Panc1 (cell line): Measurements from ENCODE around the gene STRN3. TPM values are rescaled to one million over a fixed set of nuclear protein-coding genes. Genes with fewer than 3 reads are reported as not detected.

ENCODE experiments used
- ATAC-seq: fragments of 200-7000 bp; cut with Tn5 transposase; 2 replicates; pipeline ENCODE4 v1.9.1; 2020; ENCODE audit warnings: mild to moderate bottlenecking, moderate library complexity
- BruUV-seq: library from RNA; stranded (reverse); fragments of 400-500 nt; replicated peaks from 2 replicates; lab custom pipeline; 2021; lab: Mats Ljungman, UMichigan
- CTCF ChIA-PET: fragments of 300-600 bp; sonication (Branson Sonifier 250); formaldehyde crosslinking; loops from one replicate; lab custom pipeline; 2022; ENCODE audit warnings: antibody characterized with exemption; lab: Charles Lee
- POLR2A ChIA-PET: fragments of 300-600 bp; sonication (Branson Sonifier 250); formaldehyde crosslinking; loops from one replicate; lab custom pipeline; 2022; ENCODE audit warnings: antibody characterized with exemption; lab: Charles Lee
- DNase-seq: peaks from one replicate; pipeline ENCODE4 v3.0.0-alpha.2; 2010; ENCODE audit warnings: low read depth, low spot score
- H3K27ac ChIP-seq: 2 replicates; pipeline ENCODE4 v1.5.1; 2011; ENCODE audit warnings: mild to moderate bottlenecking, low read length, inconsistent platforms
- H3K27me3 ChIP-seq: fragments of 200-500 bp; sonication (Bioruptor generic); 2 replicates; pipeline ENCODE4 v1.6.0; 2014; ENCODE audit warnings: low read length, inconsistent platforms; ENCODE audit not compliant: control insufficient read depth, insufficient read depth
- H3K36me3 ChIP-seq: fragments of 200-500 bp; sonication (Bioruptor generic); 2 replicates; pipeline ENCODE4 v1.5.1; 2014; ENCODE audit warnings: inconsistent platforms, mild to moderate bottlenecking, low read length, moderate library complexity; ENCODE audit not compliant: control insufficient read depth, insufficient read depth
- H3K4me1 ChIP-seq: 2 replicates; pipeline ENCODE4 v1.5.1; 2011; ENCODE audit warnings: inconsistent platforms, mild to moderate bottlenecking, low read length, moderate library complexity; ENCODE audit not compliant: control insufficient read depth, insufficient read depth
- H3K4me3 ChIP-seq, 2 experiments: 2 replicates each; pipeline ENCODE4 v1.5.1; 2011 to 2012; ENCODE audit warnings: low read depth in 2 of 2, low read length in 2 of 2, mild to moderate bottlenecking in 2 of 2, inconsistent platforms in 1 of 2, moderate library complexity in 1 of 2
- H3K9me3 ChIP-seq: fragments of 200-500 bp; sonication (Bioruptor generic); 2 replicates; pipeline ENCODE4 v1.5.1; 2014; ENCODE audit warnings: low read depth, mild to moderate bottlenecking, inconsistent platforms, low read length, moderate library complexity; ENCODE audit not compliant: control insufficient read depth, insufficient read depth
- POLR2AphosphoS5 ChIP-seq: IDR thresholded peaks from 2 replicates; pipeline ENCODE4 v1.6.1; 2012; ENCODE audit warnings: mild to moderate bottlenecking, low read depth, low read length, moderate library complexity
- SIN3A ChIP-seq: IDR thresholded peaks from 2 replicates; pipeline ENCODE4 v1.6.1; 2012; ENCODE audit warnings: low read depth, mild to moderate bottlenecking, low read length, moderate library complexity, borderline replicate concordance; ENCODE audit not compliant: insufficient read depth
- TCF7L2 ChIP-seq: IDR thresholded peaks from 2 replicates; pipeline ENCODE4 v1.6.1; 2011; ENCODE audit warnings: mild to moderate bottlenecking, low read depth, low read length, inconsistent platforms
- in situ Hi-C: cut with HindIII; loops from 2 replicates; pipeline ENCODE4 v1.10.0; 2016; ENCODE audit warnings: low sequenced_read_pairs, low pct_unique_long_range_greater_than_20kb
- intact Hi-C: fragments of 100-400 bp; cut with micrococcal nuclease; formaldehyde crosslinking; loops from one replicate; pipeline ENCODE4 v1.10.0; 2022; ENCODE audit not compliant: unreplicated experiment
- total RNA-seq: library from RNA; stranded (reverse); gene quantifications from one replicate; pipeline ENCODE4 v1.2.1, GENCODE V29; 2021; ENCODE audit not compliant: unreplicated experiment
- TF ChIP-seq, protein P1 (sequence below): fragments of 450-650 bp; IDR thresholded peaks from 2 replicates; pipeline ENCODE4 v1.5.1; 2017; ENCODE audit warnings: mild to moderate bottlenecking
- TF ChIP-seq, protein P2 (sequence below), 2 experiments: IDR thresholded peaks; 2 replicates each; pipeline ENCODE4 v1.6.1; 2011 to 2012; ENCODE audit warnings: low read depth in 2 of 2, control low read depth in 1 of 2, low read length in 1 of 2, mild to moderate bottlenecking in 1 of 2, moderate library complexity in 1 of 2; ENCODE audit not compliant: insufficient read depth in 1 of 2

Gene STRN3
- total RNA-seq, 1 experiment from 2014 or later = 29.2 TPM

GRCh38 chr14:30914812-30915211 lies 111.4 kb downstream of the STRN3 start:
- intact Hi-C loops (no loop called here), in situ Hi-C loops (no loop called here)
- BruUV-seq = no TSS peak
- Histone ChIP-seq H3K9me3 (no peaks in the 10 kb centered on the region), H3K27ac (no peak overlapping the region), H3K4me1 (no peaks in the 10 kb centered on the region), H3K36me3 (peaks cover 14% of the 10 kb centered on the region), H3K4me3 (no peak overlapping the region), H3K27me3 (no peaks in the 10 kb centered on the region)
- no peak for DNase-seq
- CTCF ChIA-PET = no interaction called here
- no peak for ATAC-seq
- TF ChIP-seq TCF7L2 = no peak
- TF ChIP-seq, protein P1, sequence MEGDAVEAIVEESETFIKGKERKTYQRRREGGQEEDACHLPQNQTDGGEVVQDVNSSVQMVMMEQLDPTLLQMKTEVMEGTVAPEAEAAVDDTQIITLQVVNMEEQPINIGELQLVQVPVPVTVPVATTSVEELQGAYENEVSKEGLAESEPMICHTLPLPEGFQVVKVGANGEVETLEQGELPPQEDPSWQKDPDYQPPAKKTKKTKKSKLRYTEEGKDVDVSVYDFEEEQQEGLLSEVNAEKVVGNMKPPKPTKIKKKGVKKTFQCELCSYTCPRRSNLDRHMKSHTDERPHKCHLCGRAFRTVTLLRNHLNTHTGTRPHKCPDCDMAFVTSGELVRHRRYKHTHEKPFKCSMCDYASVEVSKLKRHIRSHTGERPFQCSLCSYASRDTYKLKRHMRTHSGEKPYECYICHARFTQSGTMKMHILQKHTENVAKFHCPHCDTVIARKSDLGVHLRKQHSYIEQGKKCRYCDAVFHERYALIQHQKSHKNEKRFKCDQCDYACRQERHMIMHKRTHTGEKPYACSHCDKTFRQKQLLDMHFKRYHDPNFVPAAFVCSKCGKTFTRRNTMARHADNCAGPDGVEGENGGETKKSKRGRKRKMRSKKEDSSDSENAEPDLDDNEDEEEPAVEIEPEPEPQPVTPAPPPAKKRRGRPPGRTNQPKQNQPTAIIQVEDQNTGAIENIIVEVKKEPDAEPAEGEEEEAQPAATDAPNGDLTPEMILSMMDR = no peak
- TF ChIP-seq SIN3A = no peak
- no peak for TF ChIP-seq POLR2AphosphoS5
- TF ChIP-seq, protein P2, sequence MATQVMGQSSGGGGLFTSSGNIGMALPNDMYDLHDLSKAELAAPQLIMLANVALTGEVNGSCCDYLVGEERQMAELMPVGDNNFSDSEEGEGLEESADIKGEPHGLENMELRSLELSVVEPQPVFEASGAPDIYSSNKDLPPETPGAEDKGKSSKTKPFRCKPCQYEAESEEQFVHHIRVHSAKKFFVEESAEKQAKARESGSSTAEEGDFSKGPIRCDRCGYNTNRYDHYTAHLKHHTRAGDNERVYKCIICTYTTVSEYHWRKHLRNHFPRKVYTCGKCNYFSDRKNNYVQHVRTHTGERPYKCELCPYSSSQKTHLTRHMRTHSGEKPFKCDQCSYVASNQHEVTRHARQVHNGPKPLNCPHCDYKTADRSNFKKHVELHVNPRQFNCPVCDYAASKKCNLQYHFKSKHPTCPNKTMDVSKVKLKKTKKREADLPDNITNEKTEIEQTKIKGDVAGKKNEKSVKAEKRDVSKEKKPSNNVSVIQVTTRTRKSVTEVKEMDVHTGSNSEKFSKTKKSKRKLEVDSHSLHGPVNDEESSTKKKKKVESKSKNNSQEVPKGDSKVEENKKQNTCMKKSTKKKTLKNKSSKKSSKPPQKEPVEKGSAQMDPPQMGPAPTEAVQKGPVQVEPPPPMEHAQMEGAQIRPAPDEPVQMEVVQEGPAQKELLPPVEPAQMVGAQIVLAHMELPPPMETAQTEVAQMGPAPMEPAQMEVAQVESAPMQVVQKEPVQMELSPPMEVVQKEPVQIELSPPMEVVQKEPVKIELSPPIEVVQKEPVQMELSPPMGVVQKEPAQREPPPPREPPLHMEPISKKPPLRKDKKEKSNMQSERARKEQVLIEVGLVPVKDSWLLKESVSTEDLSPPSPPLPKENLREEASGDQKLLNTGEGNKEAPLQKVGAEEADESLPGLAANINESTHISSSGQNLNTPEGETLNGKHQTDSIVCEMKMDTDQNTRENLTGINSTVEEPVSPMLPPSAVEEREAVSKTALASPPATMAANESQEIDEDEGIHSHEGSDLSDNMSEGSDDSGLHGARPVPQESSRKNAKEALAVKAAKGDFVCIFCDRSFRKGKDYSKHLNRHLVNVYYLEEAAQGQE (IDR thresholded peaks at IDR 0.05; ENCODE audit: insufficient read depth in 1 of 2, low read depth in 2 of 2, low read length in 1 of 2) = no peak
- POLR2A ChIA-PET = no interaction called here

DNA sequence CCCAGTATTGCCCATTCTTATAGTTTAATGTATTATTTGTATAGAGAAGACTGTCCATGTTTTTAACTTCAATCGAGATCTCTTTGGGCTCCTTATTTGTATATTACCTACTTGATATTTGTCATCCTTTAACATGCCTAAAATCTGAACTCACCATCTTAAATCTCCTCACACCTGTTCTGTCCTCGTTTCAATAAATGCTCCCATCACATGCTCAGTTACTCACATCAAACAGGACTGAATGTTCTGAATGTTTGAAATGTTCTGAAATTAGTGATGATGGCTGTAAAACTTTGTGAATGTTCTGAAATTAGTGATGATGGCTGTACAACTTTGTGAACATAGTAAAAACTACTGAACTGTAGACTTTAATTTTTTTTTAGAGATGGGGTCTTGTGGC lies 117.4 kb downstream of the STRN3 start:
- no peaks in the 10 kb centered on the region for H3K27me3 ChIP-seq
- ChIA-PET CTCF (no interaction called here), POLR2A (no interaction called here)
- in situ Hi-C loops (no loop called here), intact Hi-C loops (no loop called here)
- no peak for DNase-seq
- H3K27ac ChIP-seq = no peak overlapping the region
- H3K36me3 ChIP-seq = peaks cover 28% of the 10 kb centered on the region
- H3K9me3 ChIP-seq = no peaks in the 10 kb centered on the region
- BruUV-seq = no TSS peak
- no peak overlapping the region for H3K4me3 ChIP-seq
- no peak for ATAC-seq
- no peaks in the 10 kb centered on the region for H3K4me1 ChIP-seq
- TF ChIP-seq, protein P1 = no peak
- TF ChIP-seq, protein P2 (IDR thresholded peaks at IDR 0.05; ENCODE audit: insufficient read depth in 1 of 2, low read depth in 2 of 2, low read length in 1 of 2) = no peak
- TF ChIP-seq POLR2AphosphoS5 (no peak), SIN3A (no peak)
